Prostate gland (tissue), 2 donors: ENCODE results near the gene BOK.

Source experiments
- POLR2A ChIP-seq: fragments of 450-650 bp; IDR thresholded peaks from one replicate; pipeline ENCODE4 v1.6.1; 2016; ENCODE audit warnings: antibody characterized with exemption, mild to moderate bottlenecking
- POLR2AphosphoS5 ChIP-seq: sonication (generic); formaldehyde crosslinking; IDR thresholded peaks from one replicate; pipeline ENCODE4 v1.6.1; 2017; ENCODE audit warnings: antibody characterized with exemption
- TF ChIP-seq, protein P1 (sequence below), 4 experiments: fragments of 200-600 bp in 2 of 4; fragments of 450-650 bp in 2 of 4; sonication (generic) in 2 of 4; IDR thresholded peaks; 1 replicate in 3 of 4; 2 replicates in 1 of 4; pipeline ENCODE4 v1.5.1; 2016 to 2019; ENCODE audit warnings: antibody characterized with exemption in 4 of 4, mild to moderate bottlenecking in 2 of 4, moderate library complexity in 2 of 4

DNA sequence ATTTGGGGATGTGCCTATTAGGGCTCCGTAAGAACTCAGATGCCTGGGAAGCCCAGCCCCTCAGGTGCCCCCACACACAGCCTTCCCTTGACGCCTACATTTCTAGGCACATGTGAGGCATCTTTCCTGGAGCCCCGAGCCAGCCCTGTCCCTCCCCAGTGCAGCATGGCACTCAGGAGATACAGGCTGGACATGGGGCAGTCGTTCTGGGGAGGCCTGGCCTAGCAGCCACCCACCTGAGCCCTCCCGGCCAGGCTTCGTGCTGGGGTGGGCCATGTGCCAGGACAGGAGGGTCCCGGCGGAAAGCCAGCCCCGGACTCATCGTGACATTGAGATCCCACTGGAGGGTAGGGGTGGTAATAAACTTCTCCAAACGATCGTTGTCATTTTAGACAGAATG lies 15.2 kb downstream of the BOK start:
- TF ChIP-seq POLR2A (no peak), POLR2AphosphoS5 (no peak)
- TF ChIP-seq, protein P1, sequence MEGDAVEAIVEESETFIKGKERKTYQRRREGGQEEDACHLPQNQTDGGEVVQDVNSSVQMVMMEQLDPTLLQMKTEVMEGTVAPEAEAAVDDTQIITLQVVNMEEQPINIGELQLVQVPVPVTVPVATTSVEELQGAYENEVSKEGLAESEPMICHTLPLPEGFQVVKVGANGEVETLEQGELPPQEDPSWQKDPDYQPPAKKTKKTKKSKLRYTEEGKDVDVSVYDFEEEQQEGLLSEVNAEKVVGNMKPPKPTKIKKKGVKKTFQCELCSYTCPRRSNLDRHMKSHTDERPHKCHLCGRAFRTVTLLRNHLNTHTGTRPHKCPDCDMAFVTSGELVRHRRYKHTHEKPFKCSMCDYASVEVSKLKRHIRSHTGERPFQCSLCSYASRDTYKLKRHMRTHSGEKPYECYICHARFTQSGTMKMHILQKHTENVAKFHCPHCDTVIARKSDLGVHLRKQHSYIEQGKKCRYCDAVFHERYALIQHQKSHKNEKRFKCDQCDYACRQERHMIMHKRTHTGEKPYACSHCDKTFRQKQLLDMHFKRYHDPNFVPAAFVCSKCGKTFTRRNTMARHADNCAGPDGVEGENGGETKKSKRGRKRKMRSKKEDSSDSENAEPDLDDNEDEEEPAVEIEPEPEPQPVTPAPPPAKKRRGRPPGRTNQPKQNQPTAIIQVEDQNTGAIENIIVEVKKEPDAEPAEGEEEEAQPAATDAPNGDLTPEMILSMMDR (IDR thresholded peaks at IDR 0.05) = no peak
